Ovary (tissue), 9 donors: ENCODE data around the gene CCDC73. TPM values are rescaled to one million over a fixed set of nuclear protein-coding genes. Genes with fewer than 3 reads are reported as not detected.

Source experiments
- DNase-seq, 5 donors: peaks; one replicate each; pipeline ENCODE4 v3.0.0-alpha.2; 2019 to 2020
- H3K27ac ChIP-seq, 2 donors: fragments of 200-600 bp; one replicate each; pipeline versions ENCODE4 v1.5.1 to v1.8.0; 2019 to 2022
- H3K27me3 ChIP-seq: fragments of 200-600 bp; one replicate; pipeline ENCODE4 v1.8.0; 2022
- H3K36me3 ChIP-seq: fragments of 200-600 bp; sonication (generic); one replicate; pipeline ENCODE4 v1.5.1; 2019
- H3K4me1 ChIP-seq: one replicate; pipeline ENCODE4 v1.8.1; 2013; ENCODE audit warnings: mild to moderate bottlenecking, moderate library complexity; ENCODE audit not compliant: insufficient read depth
- H3K4me3 ChIP-seq: fragments of 200-600 bp; sonication (generic); one replicate; pipeline ENCODE4 v1.5.1; 2017
- H3K9me3 ChIP-seq, 2 donors: fragments of 200-600 bp in 1 of 2; sonication (generic) in 1 of 2; one replicate each; pipeline versions ENCODE4 v1.5.1 to v1.8.1; 2013 to 2019; ENCODE audit warnings: mild to moderate bottlenecking in 1 of 2, moderate library complexity in 1 of 2
- EP300 ChIP-seq: sonication (generic); formaldehyde crosslinking; IDR thresholded peaks from one replicate; pipeline ENCODE4 v1.6.1; 2017; ENCODE audit warnings: antibody characterized with exemption
- POLR2A ChIP-seq: fragments of 450-650 bp; IDR thresholded peaks from one replicate; pipeline ENCODE4 v1.6.1; 2017; ENCODE audit warnings: antibody characterized with exemption, mild to moderate bottlenecking, moderate library complexity
- WGBS, 3 donors: extraction: QIAGEN DNeasy Blood & Tissue Kit in 1 of 3; methylation state at CpG; one replicate each; pipeline versions ENCODE4 v1.1.5 to v1.1.7; 2013 to 2017; 5-methylcytosine and 5-hydroxymethylcytosine counted together
- intact Hi-C, 4 donors: fragments of 100-400 bp; cut with DNase I; formaldehyde crosslinking; loops; one replicate each; pipeline versions ENCODE4 v1.11.0 to v1.15.1; 2022 to 2023
- polyA plus RNA-seq, 2 donors: library from polyadenylated mRNA; stranded (reverse); fragments of 200-250 nt in 1 of 2; fragments of 350-450 nt in 1 of 2; fragmentation: Illumina TruSeq in 1 of 2; extraction: RNeasy Lipid Tissue Mini Kit (QIAGEN cat#74804) in 1 of 2; gene quantifications; one replicate each; pipeline ENCODE4 v1.2.3, GENCODE V29; 2013 to 2014
- total RNA-seq, 7 donors: library from RNA; depleted of rRNA in 2 of 7; stranded (reverse); fragments of >200 nt in 2 of 7; fragmentation: NEBNext Ultra II Directional in 3 of 7; extraction: Animal tissue kit (Norgen Biotek cat#: 25700) in 3 of 7; gene quantifications; one replicate each; pipeline versions ENCODE4 v1.1.0 to v1.2.4, GENCODE V29; 2016 to 2023
- TF ChIP-seq, protein P1 (sequence below), 3 donors: fragments of 450-650 bp in 2 of 3; fragments of 200-600 bp in 1 of 3; IDR thresholded peaks; one replicate each; pipeline versions ENCODE4 v1.5.1 to v1.8.0; 2016 to 2022; ENCODE audit warnings: antibody characterized with exemption in 3 of 3, mild to moderate bottlenecking in 1 of 3
- donor health status: DM: no; HTN: no; CAD: no; lungs with moderate emphysema.
- donor health status: DM: no; HTN: no; CAD: no.
- donor health status: Bipolar disorder and iron deficiency.
- donor health status: DM: yes; HTN: yes; CAD: no.
- donor health status: DM: no; HTN: no; CAD: no.
- donor health status: DM: yes; HTN: yes; CAD: no.

CCDC73 gene
- total and polyA plus RNA-seq, 9 donors, result 0.23 to 1.6 (median 0.98) TPM

DNA sequence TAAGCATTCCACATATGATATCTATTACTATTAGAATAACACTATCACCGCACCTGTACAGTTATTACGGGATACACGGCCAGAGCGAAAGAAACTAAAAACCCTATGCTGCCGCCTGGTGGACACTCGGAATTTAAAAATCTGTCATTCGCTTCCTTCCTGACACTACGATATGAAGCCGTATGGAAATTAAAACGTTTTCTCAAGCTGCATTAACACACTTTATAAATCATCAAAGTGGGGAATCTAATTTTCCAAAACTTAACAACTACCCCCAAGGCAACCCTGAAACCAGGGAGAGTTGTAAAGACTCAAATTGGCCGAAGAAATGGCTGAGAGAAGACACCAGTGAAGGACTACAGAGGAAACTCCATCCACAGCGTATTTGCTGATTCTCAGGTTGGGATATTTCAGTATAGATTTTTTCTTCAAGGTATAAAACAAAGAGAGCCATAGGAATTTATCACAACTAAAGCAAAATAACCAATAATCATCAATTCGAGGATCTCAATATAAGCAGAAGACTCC is 1.4 kb downstream of the CCDC73 start:
- H3K4me3 ChIP-seq, result no peak overlapping the region
- no peaks in the 10 kb centered on the region for H3K4me1 ChIP-seq
- 15 to 17% (median 15%) methylated on average over 13 of the region's 13 CpGs for WGBS, 3 donors
- no peak overlapping the region for H3K27ac ChIP-seq
- peak; percentile 18 to 66 (median 57) for DNase-seq
- intact Hi-C loops, result loop anchor here in 3 of 4 donors (2.0 to 10.0 kb wide), 3 partner anchors 81 to 478 kb away; no protein-coding TSS in a partner anchor
- H3K9me3 ChIP-seq, result no peaks in the 10 kb centered on the region
- no peak for TF ChIP-seq EP300
- TF ChIP-seq, protein P1, sequence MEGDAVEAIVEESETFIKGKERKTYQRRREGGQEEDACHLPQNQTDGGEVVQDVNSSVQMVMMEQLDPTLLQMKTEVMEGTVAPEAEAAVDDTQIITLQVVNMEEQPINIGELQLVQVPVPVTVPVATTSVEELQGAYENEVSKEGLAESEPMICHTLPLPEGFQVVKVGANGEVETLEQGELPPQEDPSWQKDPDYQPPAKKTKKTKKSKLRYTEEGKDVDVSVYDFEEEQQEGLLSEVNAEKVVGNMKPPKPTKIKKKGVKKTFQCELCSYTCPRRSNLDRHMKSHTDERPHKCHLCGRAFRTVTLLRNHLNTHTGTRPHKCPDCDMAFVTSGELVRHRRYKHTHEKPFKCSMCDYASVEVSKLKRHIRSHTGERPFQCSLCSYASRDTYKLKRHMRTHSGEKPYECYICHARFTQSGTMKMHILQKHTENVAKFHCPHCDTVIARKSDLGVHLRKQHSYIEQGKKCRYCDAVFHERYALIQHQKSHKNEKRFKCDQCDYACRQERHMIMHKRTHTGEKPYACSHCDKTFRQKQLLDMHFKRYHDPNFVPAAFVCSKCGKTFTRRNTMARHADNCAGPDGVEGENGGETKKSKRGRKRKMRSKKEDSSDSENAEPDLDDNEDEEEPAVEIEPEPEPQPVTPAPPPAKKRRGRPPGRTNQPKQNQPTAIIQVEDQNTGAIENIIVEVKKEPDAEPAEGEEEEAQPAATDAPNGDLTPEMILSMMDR (IDR thresholded peaks at IDR 0.05), result peak; percentile 24 to 65 (median 58)
- no peaks in the 10 kb centered on the region for H3K27me3 ChIP-seq
- no peaks in the 10 kb centered on the region for H3K36me3 ChIP-seq

DNA sequence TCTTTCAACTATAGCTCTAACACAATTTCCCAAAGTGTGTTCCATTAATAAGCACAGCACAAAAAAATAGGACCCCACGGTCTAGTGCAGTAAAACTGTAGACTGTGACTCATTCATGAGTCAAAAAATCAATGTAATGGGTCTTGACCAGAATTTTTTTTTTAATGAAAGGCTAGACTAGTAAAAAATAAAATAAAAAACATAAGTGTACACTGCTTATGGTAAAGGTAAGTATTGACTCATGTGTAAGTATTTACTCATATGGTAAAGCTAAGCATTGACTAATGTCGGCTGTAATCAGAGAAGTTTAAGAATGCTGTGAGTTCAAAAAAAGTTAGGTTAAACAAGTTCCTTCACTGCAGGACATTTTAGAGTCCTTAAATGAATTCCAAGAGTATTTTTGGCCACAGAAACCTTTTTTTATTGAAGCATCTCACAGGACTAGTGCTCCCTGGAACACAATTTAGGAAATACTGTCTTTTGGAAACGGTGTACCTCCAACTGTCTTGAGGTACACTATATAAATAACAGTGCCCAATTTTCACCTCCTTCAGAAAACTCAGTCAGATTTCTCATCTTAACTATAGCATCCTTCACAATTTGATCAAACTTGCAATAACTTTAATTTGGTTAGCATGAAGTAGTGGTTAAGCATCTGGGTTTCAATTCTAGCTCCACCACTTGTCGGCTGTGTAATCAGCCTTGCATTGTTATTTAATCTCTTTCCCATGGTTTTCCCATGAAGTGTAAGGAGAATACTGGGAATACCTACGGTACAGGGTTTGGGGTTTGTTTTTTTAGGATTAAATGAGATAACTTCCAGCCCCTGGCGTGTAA is 2.1 kb downstream of the CCDC73 start:
- no peak overlapping the region for H3K4me3 ChIP-seq
- WGBS, 3 donors, result 30 to 39% (median 34%) methylated on average over 6 of the region's 6 CpGs
- H3K4me1 ChIP-seq, result no peaks in the 10 kb centered on the region
- no peak for DNase-seq
- H3K9me3 ChIP-seq, result no peaks in the 10 kb centered on the region
- intact Hi-C loops, result loop anchor here in 3 of 4 donors (2.0 to 10.0 kb wide), 3 partner anchors 80 to 478 kb away; no protein-coding TSS in a partner anchor
- H3K27ac ChIP-seq, result no peak overlapping the region
- no peak for TF ChIP-seq POLR2A
- no peaks in the 10 kb centered on the region for H3K27me3 ChIP-seq
- H3K36me3 ChIP-seq, result no peaks in the 10 kb centered on the region

DNA sequence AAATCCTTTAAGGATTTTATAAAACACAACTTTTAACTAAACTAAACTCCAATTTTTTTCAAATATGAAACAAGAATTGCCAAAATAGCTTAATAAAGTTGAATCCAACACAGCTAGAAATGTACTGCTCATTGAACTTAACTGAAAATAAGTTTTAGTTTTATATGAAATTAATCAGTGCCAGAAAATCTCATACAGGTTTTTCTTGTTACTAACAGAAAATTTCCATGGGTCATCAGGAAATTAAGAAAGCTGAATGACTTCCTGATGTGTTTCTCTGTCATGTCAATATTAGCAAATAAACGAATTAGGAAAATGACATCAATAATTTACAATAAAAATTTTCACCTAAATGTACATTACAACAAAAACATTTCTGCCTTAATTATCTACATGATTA is 3.5 kb downstream of the CCDC73 start:
- H3K27ac ChIP-seq, result no peak overlapping the region
- no peaks in the 10 kb centered on the region for H3K27me3 ChIP-seq
- H3K4me3 ChIP-seq, result no peak overlapping the region
- 70 to 82% (median 72%) methylated on average over 1 of the region's 1 CpG for WGBS, 3 donors
- intact Hi-C loops, result loop anchor here in 2 of 4 donors (5.0 to 10.0 kb wide), 2 partner anchors 79 to 476 kb away; no protein-coding TSS in a partner anchor
- H3K9me3 ChIP-seq, result no peaks in the 10 kb centered on the region
- no peak for DNase-seq
- H3K36me3 ChIP-seq, result no peaks in the 10 kb centered on the region
- no peaks in the 10 kb centered on the region for H3K4me1 ChIP-seq
- TF ChIP-seq EP300 (no peak), POLR2A (no peak)
- TF ChIP-seq, protein P1 (IDR thresholded peaks at IDR 0.05), result no peak

DNA sequence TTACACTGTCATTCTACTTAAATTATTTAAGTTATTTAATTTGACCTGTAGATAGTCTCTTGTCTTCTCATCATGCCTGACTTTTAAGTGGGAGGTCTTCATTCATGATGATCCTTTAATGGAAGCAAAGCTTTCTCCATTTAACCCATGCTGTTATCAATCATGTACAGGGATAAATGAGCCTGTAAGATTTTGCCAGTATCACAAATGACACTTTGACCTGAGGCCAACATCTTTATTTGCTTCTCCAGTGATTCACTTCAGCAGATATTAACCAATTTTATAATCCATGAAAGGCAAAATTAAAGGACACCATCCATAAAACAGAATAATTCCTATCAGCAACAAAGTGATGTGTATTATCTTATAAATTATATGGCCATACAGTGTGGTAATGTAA is 7.7 kb downstream of the CCDC73 start:
- no peak for DNase-seq
- Histone ChIP-seq H3K27me3 (no peaks in the 10 kb centered on the region), H3K9me3 (no peaks in the 10 kb centered on the region), H3K4me3 (no peak overlapping the region), H3K36me3 (no peaks in the 10 kb centered on the region), H3K27ac (no peak overlapping the region), H3K4me1 (no peaks in the 10 kb centered on the region)
- intact Hi-C loops, result no loop called here
- TF ChIP-seq POLR2A, result no peak

DNA sequence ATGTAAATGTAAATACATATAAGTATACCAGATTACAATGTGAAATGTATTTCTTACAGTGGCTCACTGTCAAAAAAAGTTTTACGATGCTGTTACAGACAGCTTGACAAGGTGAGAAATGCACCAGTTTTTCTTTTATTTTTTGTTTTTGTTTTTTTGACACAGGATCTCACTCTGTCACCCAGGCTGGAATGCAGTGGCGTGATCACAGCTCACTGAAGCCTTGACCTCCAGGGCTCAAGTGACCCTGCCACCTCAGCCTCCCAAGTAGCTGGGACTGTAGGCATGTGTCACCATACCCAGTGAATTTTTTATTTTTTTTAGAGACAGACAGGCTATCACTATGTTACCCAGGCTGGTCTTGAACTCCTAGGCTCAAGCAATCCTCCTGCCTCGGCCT is 9.2 kb downstream of the CCDC73 start:
- Histone ChIP-seq H3K4me1 (no peaks in the 10 kb centered on the region), H3K9me3 (no peaks in the 10 kb centered on the region), H3K27me3 (no peaks in the 10 kb centered on the region), H3K4me3 (no peak overlapping the region), H3K36me3 (no peaks in the 10 kb centered on the region), H3K27ac (no peak overlapping the region)
- no peak for DNase-seq
- 89 to 94% (median 89%) methylated on average over 3 of the region's 3 CpGs for WGBS, 3 donors
- TF ChIP-seq EP300, result no peak
- TF ChIP-seq, protein P1 (IDR thresholded peaks at IDR 0.05), result no peak
- no peak for TF ChIP-seq POLR2A
- intact Hi-C loops, result no loop called here
